Fibroblast of lung (primary cell): ENCODE results near the gene SDHC. TPM values are rescaled to one million over a fixed set of nuclear protein-coding genes. Genes with fewer than 3 reads are reported as not detected.

Experiments
- DNase-seq, 2 donors: peaks; one replicate each; pipeline versions ENCODE4 v3.0.0 to v3.0.0-alpha.2; 2010; ENCODE audit warnings: low read depth in 2 of 2
- H2AFZ ChIP-seq: 2 replicates; pipeline ENCODE4 v1.5.1; 2012; ENCODE audit warnings: low read length, control low read depth, inconsistent platforms
- H3K27ac ChIP-seq: 2 replicates; pipeline ENCODE4 v1.5.1; 2011; ENCODE audit warnings: low read length, control low read depth; ENCODE audit not compliant: insufficient read depth
- H3K27me3 ChIP-seq: 2 replicates; pipeline ENCODE4 v1.5.1; 2011; ENCODE audit warnings: mild to moderate bottlenecking, low read length; ENCODE audit not compliant: control insufficient read depth, insufficient read depth
- H3K36me3 ChIP-seq: 2 replicates; pipeline ENCODE4 v1.5.1; 2011; ENCODE audit warnings: low read length; ENCODE audit not compliant: control insufficient read depth, insufficient read depth
- H3K4me1 ChIP-seq: 2 replicates; pipeline ENCODE4 v1.5.1; 2011; ENCODE audit warnings: low read length; ENCODE audit not compliant: control insufficient read depth, insufficient read depth; ENCODE audit errors: extremely low read depth
- H3K4me2 ChIP-seq: 2 replicates; pipeline ENCODE4 v1.5.1; 2011; ENCODE audit warnings: low read length, control low read depth; ENCODE audit not compliant: insufficient read depth; ENCODE audit errors: extremely low read depth
- H3K4me3 ChIP-seq, 4 experiments: fragments of 200-600 bp in 1 of 4; sonication (generic) in 1 of 4; replicated peaks in 1 of 4; 2 replicates each; pipeline ENCODE4 v1.5.1; 2011 to 2016; ENCODE audit warnings: low read length in 4 of 4, low read depth in 3 of 4, mild to moderate bottlenecking in 3 of 4, control low read depth in 2 of 4, inconsistent platforms in 1 of 4, mixed read lengths in 1 of 4; ENCODE audit not compliant: insufficient read depth in 1 of 4; ENCODE audit errors: control extremely low read depth in 1 of 4
- H3K79me2 ChIP-seq: 2 replicates; pipeline ENCODE4 v1.5.1; 2012; ENCODE audit warnings: mild to moderate bottlenecking, low read length, inconsistent platforms; ENCODE audit not compliant: control insufficient read depth, insufficient read depth
- H3K9ac ChIP-seq: 2 replicates; pipeline ENCODE4 v1.5.1; 2011; ENCODE audit warnings: mild to moderate bottlenecking, low read length, control low read depth; ENCODE audit not compliant: insufficient read depth
- H3K9me3 ChIP-seq: 2 replicates; pipeline ENCODE4 v1.5.1; 2012; ENCODE audit warnings: low read depth, low read length; ENCODE audit not compliant: control insufficient read depth, insufficient read depth
- H4K20me1 ChIP-seq: 2 replicates; pipeline ENCODE4 v1.5.1; 2011; ENCODE audit warnings: low read length; ENCODE audit not compliant: control insufficient read depth, insufficient read depth; ENCODE audit errors: extremely low read depth
- CTCF ChIP-seq, 2 donors: IDR thresholded peaks in 1 of 2; conservative IDR thresholded peaks in 1 of 2; 1 replicate in 1 of 2; 2 replicates in 1 of 2; pipeline ENCODE4 v1.5.1; 2011 to 2012; ENCODE audit warnings: low read length in 2 of 2, control low read depth in 1 of 2, inconsistent platforms in 1 of 2, low read depth in 1 of 2, mild to moderate bottlenecking in 1 of 2
- EZH2 ChIP-seq: IDR thresholded peaks from 2 replicates; pipeline ENCODE4 v1.5.1; 2012; ENCODE audit warnings: low read length, control low read depth, mild to moderate bottlenecking; ENCODE audit errors: missing control alignments
- polyA plus RNA-seq, 2 donors: library from polyadenylated mRNA; depleted of rRNA in 1 of 2; stranded (reverse) in 1 of 2; unstranded in 1 of 2; fragments of >200 nt; gene quantifications; 2 replicates each; pipeline ENCODE4 v1.2.1, GENCODE V29; 2011 to 2012; ENCODE audit warnings: missing spikeins in 1 of 2
- total RNA-seq: library from RNA; depleted of rRNA; stranded (reverse); fragments of >200 nt; gene quantifications from 2 replicates; pipeline ENCODE4 v1.2.1, GENCODE V29; 2014

The SDHC gene
- total and polyA plus RNA-seq, 2 donors (not counting 1 experiment from before 2014, with no cell fraction given): 24.8 to 484 TPM

- no peaks in the 10 kb centered on the region for H3K36me3 ChIP-seq
- TF ChIP-seq CTCF (conservative IDR thresholded peaks at IDR 0.05 in 1 of 2, IDR thresholded peaks at IDR 0.05 in 1 of 2; ENCODE audit: low read depth in 1 of 2, low read length in 2 of 2) (no peak), EZH2 (no peak)
- H3K27me3 ChIP-seq: no peaks in the 10 kb centered on the region
- H4K20me1 ChIP-seq: no peaks in the 10 kb centered on the region
- no peak within 1 kb of the TSS for H3K27ac ChIP-seq
- peak; percentile 62 to 81 for DNase-seq
- H3K79me2 ChIP-seq: no peaks in the 10 kb centered on the region
- H3K4me1 ChIP-seq: no peaks in the 10 kb centered on the region
- H3K4me3 ChIP-seq: no peak within 1 kb of the TSS
- H3K9me3 ChIP-seq: no peaks in the 10 kb centered on the region
- no peak within 1 kb of the TSS for H3K9ac ChIP-seq
- no peak within 1 kb of the TSS for H3K4me2 ChIP-seq
- H2AFZ ChIP-seq: no peak within 1 kb of the TSS
These were observed 53.7 kb downstream of the SDHC start, which contains the start of gene CFAP126 for GRCh38 chr1:161367684-161368400. Gene CFAP126, minus strand, starts transcription at chr1:161367876. Its CDS starts 8 bp downstream, at chr1:161367868.

DNA sequence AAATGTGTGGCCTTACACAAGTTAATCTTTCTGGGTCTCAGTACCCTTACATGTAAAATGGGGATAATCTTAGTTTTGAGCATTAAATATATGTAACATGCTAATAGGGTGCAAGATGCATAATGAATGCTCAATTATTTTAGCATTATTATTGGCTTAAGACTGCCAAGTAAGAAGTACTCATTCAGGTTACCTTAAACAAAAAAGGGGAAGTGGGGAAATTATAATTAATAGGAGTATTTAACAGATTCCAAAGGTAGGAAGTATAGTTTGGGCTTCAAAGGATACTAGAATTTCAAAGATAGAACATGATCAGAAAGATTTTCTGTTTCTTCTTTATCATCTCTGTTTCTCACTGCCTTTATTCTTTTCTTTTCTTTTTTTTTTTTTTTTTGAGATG lies 59.3 kb downstream of the SDHC start:
- Histone ChIP-seq H3K27me3 (no peaks in the 10 kb centered on the region), H3K4me3 (no peak overlapping the region), H3K4me2 (no peak overlapping the region)

GRCh38 chr1:161374373-161374772 lies 60.2 kb downstream of the SDHC start:
- no peak overlapping the region for H3K4me2 ChIP-seq
- peak in 1 of 2 donors; percentile 14 for DNase-seq
- no peak for TF ChIP-seq EZH2
- TF ChIP-seq CTCF (conservative IDR thresholded peaks at IDR 0.05 in 1 of 2, IDR thresholded peaks at IDR 0.05 in 1 of 2; ENCODE audit: low read depth in 1 of 2, low read length in 2 of 2): peak in 1 of 2 donors; percentile 15

More for the DNA sequence above, 59.3 kb downstream of the SDHC start:
- no peaks in the 10 kb centered on the region for H4K20me1 ChIP-seq
- TF ChIP-seq EZH2: no peak
- no peak for TF ChIP-seq CTCF (conservative IDR thresholded peaks at IDR 0.05 in 1 of 2, IDR thresholded peaks at IDR 0.05 in 1 of 2; ENCODE audit: low read depth in 1 of 2, low read length in 2 of 2)
- no peak overlapping the region for H3K27ac ChIP-seq
- no peaks in the 10 kb centered on the region for H3K9me3 ChIP-seq
- H2AFZ ChIP-seq: no peak overlapping the region
- H3K9ac ChIP-seq: no peak overlapping the region
- no peaks in the 10 kb centered on the region for H3K79me2 ChIP-seq
- DNase-seq: no peak
- no peaks in the 10 kb centered on the region for H3K4me1 ChIP-seq
- H3K36me3 ChIP-seq: no peaks in the 10 kb centered on the region

More at GRCh38 chr1:161374373-161374772, 60.2 kb downstream of the SDHC start:
- no peaks in the 10 kb centered on the region for H3K79me2 ChIP-seq
- H3K9ac ChIP-seq: no peak overlapping the region
- H3K4me3 ChIP-seq: no peak overlapping the region
- no peaks in the 10 kb centered on the region for H3K9me3 ChIP-seq
- no peaks in the 10 kb centered on the region for H3K36me3 ChIP-seq
- no peak overlapping the region for H3K27ac ChIP-seq
- no peaks in the 10 kb centered on the region for H4K20me1 ChIP-seq
- no peaks in the 10 kb centered on the region for H3K27me3 ChIP-seq
- H3K4me1 ChIP-seq: no peaks in the 10 kb centered on the region
- no peak overlapping the region for H2AFZ ChIP-seq
